Measurements from ENCODE around the gene COG8.

Gene COG8, protein sequence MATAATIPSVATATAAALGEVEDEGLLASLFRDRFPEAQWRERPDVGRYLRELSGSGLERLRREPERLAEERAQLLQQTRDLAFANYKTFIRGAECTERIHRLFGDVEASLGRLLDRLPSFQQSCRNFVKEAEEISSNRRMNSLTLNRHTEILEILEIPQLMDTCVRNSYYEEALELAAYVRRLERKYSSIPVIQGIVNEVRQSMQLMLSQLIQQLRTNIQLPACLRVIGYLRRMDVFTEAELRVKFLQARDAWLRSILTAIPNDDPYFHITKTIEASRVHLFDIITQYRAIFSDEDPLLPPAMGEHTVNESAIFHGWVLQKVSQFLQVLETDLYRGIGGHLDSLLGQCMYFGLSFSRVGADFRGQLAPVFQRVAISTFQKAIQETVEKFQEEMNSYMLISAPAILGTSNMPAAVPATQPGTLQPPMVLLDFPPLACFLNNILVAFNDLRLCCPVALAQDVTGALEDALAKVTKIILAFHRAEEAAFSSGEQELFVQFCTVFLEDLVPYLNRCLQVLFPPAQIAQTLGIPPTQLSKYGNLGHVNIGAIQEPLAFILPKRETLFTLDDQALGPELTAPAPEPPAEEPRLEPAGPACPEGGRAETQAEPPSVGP

DNA sequence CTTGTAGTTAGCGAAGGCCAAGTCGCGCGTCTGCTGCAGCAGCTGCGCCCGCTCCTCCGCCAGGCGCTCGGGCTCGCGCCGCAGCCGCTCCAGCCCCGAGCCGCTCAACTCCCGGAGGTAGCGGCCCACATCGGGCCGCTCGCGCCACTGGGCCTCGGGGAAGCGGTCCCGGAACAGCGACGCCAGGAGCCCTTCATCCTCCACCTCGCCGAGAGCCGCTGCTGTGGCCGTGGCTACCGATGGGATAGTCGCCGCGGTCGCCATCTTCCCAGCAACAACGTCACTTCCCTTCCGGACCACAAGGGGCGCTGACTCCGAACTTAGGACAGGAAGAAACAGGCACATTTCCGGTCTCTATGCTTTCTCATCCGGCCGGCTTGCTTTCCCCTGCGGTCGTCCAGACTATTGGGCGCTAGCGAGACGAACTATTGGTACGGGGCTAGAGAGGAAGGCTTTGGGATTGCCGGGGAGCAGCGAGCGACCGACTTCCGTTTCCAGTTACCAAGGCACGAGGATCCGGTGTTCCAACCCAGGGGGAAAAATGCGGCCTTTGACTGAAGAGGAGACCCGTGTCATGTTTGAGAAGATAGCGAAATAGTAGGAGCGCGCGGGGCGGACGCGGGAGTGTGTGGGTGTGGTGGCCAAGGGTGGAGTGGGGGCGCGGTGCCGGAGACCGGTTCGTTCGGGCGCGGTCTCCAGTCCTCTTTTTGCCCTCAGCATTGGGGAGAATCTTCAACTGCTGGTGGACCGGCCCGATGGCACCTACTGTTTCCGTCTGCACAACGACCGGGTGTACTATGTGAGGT is at the start of gene COG8, which contains the start of gene NIP7:
Gene COG8, minus strand, starts transcription at position 276 of the 806 bp plus-strand sequence. Its CDS starts 12 bp downstream, at position 264.
Gene NIP7, plus strand, starts transcription at position 484 of the 806 bp plus-strand sequence. Its CDS starts 58 bp downstream, at position 542.
- H3K9me3 Mint-ChIP-seq = no peaks in the 10 kb centered on the region
- H3K4me3 Mint-ChIP-seq = peak within 1 kb of the TSS; percentile 99
- H3K36me3 Mint-ChIP-seq (ENCODE audit: low read depth) = peaks cover 48% of the 10 kb centered on the region
- DNase-seq (peak; percentile 93), ATAC-seq (peak; percentile 97)
- H3K27ac Mint-ChIP-seq = peak within 1 kb of the TSS; percentile 100
- H3K27me3 Mint-ChIP-seq = no peaks in the 10 kb centered on the region
- peaks cover 41% of the 10 kb centered on the region for H3K4me1 Mint-ChIP-seq

- Mint-ChIP-seq H3K4me3 (peak overlapping the region; percentile 91), H3K27me3 (no peaks in the 10 kb centered on the region), H3K27ac (peak overlapping the region; percentile 91), H3K36me3 (ENCODE audit: low read depth) (peaks cover 29% of the 10 kb centered on the region), H3K9me3 (no peaks in the 10 kb centered on the region), H3K4me1 (peaks cover 33% of the 10 kb centered on the region)
- no peak for ATAC-seq
- no peak for DNase-seq
Observed at GRCh38 chr16:69386596-69386995, 47.2 kb upstream of the COG8 start.

DNA sequence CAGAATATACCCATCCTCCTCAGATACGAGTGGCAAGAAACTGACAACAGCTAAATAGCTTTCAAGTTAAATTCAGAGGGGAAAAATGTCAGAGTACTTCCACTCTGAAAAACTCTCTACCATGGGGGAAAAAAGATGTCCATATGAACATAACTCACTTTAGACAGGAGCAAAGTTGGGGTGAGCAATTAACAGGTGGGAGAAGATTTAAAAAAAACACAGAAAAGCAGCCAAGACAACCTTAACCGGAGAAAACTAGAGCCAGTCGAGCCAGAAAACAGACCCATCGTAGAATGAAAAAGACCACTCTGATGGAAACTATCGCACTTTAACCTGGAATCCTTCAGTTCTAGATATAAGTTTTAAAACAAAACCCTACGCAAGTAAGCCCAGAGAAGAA is 45.6 kb upstream of the COG8 start:
- peak overlapping the region; percentile 91 for H3K4me3 Mint-ChIP-seq
- ATAC-seq (no peak), DNase-seq (no peak)
- H3K4me1 Mint-ChIP-seq = peaks cover 42% of the 10 kb centered on the region
- H3K27ac Mint-ChIP-seq = peak overlapping the region; percentile 88
- peaks cover 39% of the 10 kb centered on the region for H3K36me3 Mint-ChIP-seq (ENCODE audit: low read depth)
- no peaks in the 10 kb centered on the region for H3K9me3 Mint-ChIP-seq
- H3K27me3 Mint-ChIP-seq = no peaks in the 10 kb centered on the region

GRCh38 chr16:69382421-69382820 is 43.1 kb upstream of the COG8 start:
- H3K36me3 Mint-ChIP-seq (ENCODE audit: low read depth) = peaks cover 60% of the 10 kb centered on the region
- no peak for DNase-seq
- H3K27me3 Mint-ChIP-seq = no peaks in the 10 kb centered on the region
- H3K27ac Mint-ChIP-seq = peak overlapping the region; percentile 1
- ATAC-seq = no peak
- no peaks in the 10 kb centered on the region for H3K9me3 Mint-ChIP-seq
- peaks cover 51% of the 10 kb centered on the region for H3K4me1 Mint-ChIP-seq
- H3K4me3 Mint-ChIP-seq = no peak overlapping the region

DNA sequence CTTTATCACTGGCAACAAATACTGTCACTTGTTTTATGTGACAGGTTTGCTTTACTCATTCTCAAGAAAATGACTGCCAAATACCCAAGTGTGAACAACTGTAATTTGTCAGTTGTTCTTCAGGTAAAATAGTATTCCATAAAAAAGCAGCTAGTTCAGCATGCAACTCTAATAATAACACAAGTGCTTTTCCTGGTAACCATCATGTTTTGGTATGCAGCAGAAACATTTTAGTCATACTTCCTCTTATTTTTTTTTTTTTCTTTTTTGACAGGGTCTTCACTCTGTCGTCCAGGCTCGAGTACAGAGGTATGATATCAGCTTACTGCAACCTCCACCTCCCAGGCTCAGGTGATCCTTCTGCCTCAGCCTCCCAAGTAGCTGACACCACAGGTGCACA is 41.9 kb upstream of the COG8 start:
- no peak overlapping the region for H3K4me3 Mint-ChIP-seq
- no peaks in the 10 kb centered on the region for H3K27me3 Mint-ChIP-seq
- H3K36me3 Mint-ChIP-seq (ENCODE audit: low read depth) = peaks cover 63% of the 10 kb centered on the region
- no peaks in the 10 kb centered on the region for H3K9me3 Mint-ChIP-seq
- peaks cover 50% of the 10 kb centered on the region for H3K4me1 Mint-ChIP-seq
- no peak overlapping the region for H3K27ac Mint-ChIP-seq
- no peak for ATAC-seq
- no peak for DNase-seq

DNA sequence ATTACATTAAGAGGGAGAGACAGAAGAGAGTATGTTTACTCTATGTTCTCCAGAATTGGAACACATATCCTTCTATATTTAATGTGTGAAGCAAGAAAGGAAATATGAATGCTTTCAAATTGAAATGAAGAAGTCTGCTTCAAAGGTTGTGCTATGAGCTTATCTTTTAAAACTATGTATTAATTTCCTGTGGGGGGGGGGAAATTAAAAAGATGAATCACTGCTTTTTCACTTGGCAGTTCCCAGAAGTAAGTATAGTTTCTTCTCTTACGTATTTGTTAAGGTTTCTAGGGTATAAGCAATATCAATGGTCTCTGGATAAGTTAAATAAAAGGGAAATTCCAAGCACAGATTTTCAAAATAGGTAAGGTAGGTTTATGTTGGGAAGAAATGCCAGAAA is 39.4 kb upstream of the COG8 start:
- Mint-ChIP-seq H3K4me3 (no peak overlapping the region), H3K27me3 (no peaks in the 10 kb centered on the region), H3K4me1 (peaks cover 38% of the 10 kb centered on the region), H3K36me3 (ENCODE audit: low read depth) (peaks cover 51% of the 10 kb centered on the region), H3K27ac (peak overlapping the region; percentile 27), H3K9me3 (no peaks in the 10 kb centered on the region)
- DNase-seq (no peak), ATAC-seq (no peak)

DNA sequence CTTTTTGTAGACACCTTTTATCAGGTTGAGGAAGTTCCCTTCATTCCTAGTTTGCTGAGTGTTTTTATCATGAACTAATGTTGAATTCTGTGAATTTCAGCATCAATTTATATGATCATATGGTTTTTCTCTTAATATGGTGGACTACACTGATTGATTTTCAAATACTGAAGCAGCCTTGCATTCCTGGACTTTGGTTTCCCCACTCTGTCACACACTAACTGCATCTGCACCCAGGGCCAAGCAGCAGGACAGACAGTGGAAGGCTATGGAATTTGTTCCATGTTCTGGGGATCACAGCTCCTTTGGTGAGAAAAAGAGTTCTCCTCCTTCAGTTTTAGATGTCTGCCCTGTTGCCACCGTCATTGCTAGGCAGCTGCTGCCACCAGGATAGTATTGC is 38.7 kb upstream of the COG8 start:
- Mint-ChIP-seq H3K4me1 (peaks cover 34% of the 10 kb centered on the region), H3K27me3 (no peaks in the 10 kb centered on the region), H3K36me3 (ENCODE audit: low read depth) (peaks cover 50% of the 10 kb centered on the region), H3K4me3 (no peak overlapping the region), H3K27ac (peak overlapping the region; percentile 36), H3K9me3 (no peaks in the 10 kb centered on the region)
- DNase-seq (no peak), ATAC-seq (no peak)

GRCh38 chr16:69376393-69377059 is 37.2 kb upstream of the COG8 start:
- peaks cover 33% of the 10 kb centered on the region for H3K4me1 Mint-ChIP-seq
- no peaks in the 10 kb centered on the region for H3K27me3 Mint-ChIP-seq
- ATAC-seq (no peak), DNase-seq (no peak)
- H3K27ac Mint-ChIP-seq = no peak overlapping the region
- H3K4me3 Mint-ChIP-seq = no peak overlapping the region
- peaks cover 45% of the 10 kb centered on the region for H3K36me3 Mint-ChIP-seq (ENCODE audit: low read depth)
- H3K9me3 Mint-ChIP-seq = no peaks in the 10 kb centered on the region

GRCh38 chr16:69373019-69373418 is 33.7 kb upstream of the COG8 start:
- peak overlapping the region; percentile 60 for H3K27ac Mint-ChIP-seq

GRCh38 chr16:69371564-69371963 is 32.2 kb upstream of the COG8 start:
- H3K27ac Mint-ChIP-seq = no peak overlapping the region
- H3K9me3 Mint-ChIP-seq = no peaks in the 10 kb centered on the region
- H3K4me1 Mint-ChIP-seq = peaks cover 22% of the 10 kb centered on the region
- peaks cover 43% of the 10 kb centered on the region for H3K36me3 Mint-ChIP-seq (ENCODE audit: low read depth)
- H3K27me3 Mint-ChIP-seq = no peaks in the 10 kb centered on the region
- ATAC-seq = no peak
- DNase-seq = no peak
- H3K4me3 Mint-ChIP-seq = no peak overlapping the region

More at GRCh38 chr16:69373019-69373418, 33.7 kb upstream of the COG8 start:
- Mint-ChIP-seq H3K27me3 (no peaks in the 10 kb centered on the region), H3K36me3 (ENCODE audit: low read depth) (peaks cover 44% of the 10 kb centered on the region), H3K4me1 (peaks cover 18% of the 10 kb centered on the region), H3K9me3 (no peaks in the 10 kb centered on the region), H3K4me3 (no peak overlapping the region)
- no peak for DNase-seq
- ATAC-seq = no peak

GRCh38 chr16:69368866-69369265 is 29.5 kb upstream of the COG8 start:
- no peak overlapping the region for H3K27ac Mint-ChIP-seq
- no peaks in the 10 kb centered on the region for H3K27me3 Mint-ChIP-seq
- H3K36me3 Mint-ChIP-seq (ENCODE audit: low read depth) = peaks cover 55% of the 10 kb centered on the region
- DNase-seq (no peak), ATAC-seq (no peak)
- H3K4me1 Mint-ChIP-seq = peaks cover 28% of the 10 kb centered on the region
- no peak overlapping the region for H3K4me3 Mint-ChIP-seq
- H3K9me3 Mint-ChIP-seq = no peaks in the 10 kb centered on the region

GRCh38 chr16:69367980-69368379 is 28.6 kb upstream of the COG8 start:
- Mint-ChIP-seq H3K4me3 (no peak overlapping the region), H3K4me1 (peaks cover 27% of the 10 kb centered on the region), H3K27me3 (no peaks in the 10 kb centered on the region), H3K36me3 (ENCODE audit: low read depth) (peaks cover 55% of the 10 kb centered on the region), H3K27ac (no peak overlapping the region), H3K9me3 (no peaks in the 10 kb centered on the region)
- ATAC-seq = no peak
- no peak for DNase-seq

GRCh38 chr16:69366431-69366830 is 27.1 kb upstream of the COG8 start:
- no peaks in the 10 kb centered on the region for H3K27me3 Mint-ChIP-seq
- peak overlapping the region; percentile 37 for H3K27ac Mint-ChIP-seq
- H3K36me3 Mint-ChIP-seq (ENCODE audit: low read depth) = peaks cover 54% of the 10 kb centered on the region
- no peaks in the 10 kb centered on the region for H3K9me3 Mint-ChIP-seq
- DNase-seq = no peak
- ATAC-seq = no peak
- H3K4me3 Mint-ChIP-seq = no peak overlapping the region
- peaks cover 17% of the 10 kb centered on the region for H3K4me1 Mint-ChIP-seq

- DNase-seq = no peak
- peak overlapping the region; percentile 66 for H3K27ac Mint-ChIP-seq
- peaks cover 17% of the 10 kb centered on the region for H3K4me1 Mint-ChIP-seq
- H3K9me3 Mint-ChIP-seq = no peaks in the 10 kb centered on the region
- ATAC-seq = no peak
- no peaks in the 10 kb centered on the region for H3K27me3 Mint-ChIP-seq
- H3K36me3 Mint-ChIP-seq (ENCODE audit: low read depth) = peaks cover 56% of the 10 kb centered on the region
- H3K4me3 Mint-ChIP-seq = no peak overlapping the region
Observed at GRCh38 chr16:69365901-69366300, 26.5 kb upstream of the COG8 start.

Data from activated naive CD8-positive, alpha-beta T cell treated with anti-CD3 and anti-CD28 coated beads, Interleukin-2, amount 50 U/mL, for 24 hours (primary cell).